ENCODE results near the gene DOCK10. TPM values are rescaled to one million over a fixed set of nuclear protein-coding genes. Genes with fewer than 3 reads are reported as not detected.

DOCK10 gene
- total and polyA plus RNA-seq, 9 of the 15 experiments (the other 6 are each of a cell fraction or from before 2014, with no cell fraction given): 0.01 to 0.87 (median 0.18) TPM

GRCh38 chr2:224798180-224798579, 244.1 kb downstream of the DOCK10 start (continued):
- TF ChIP-seq THRAP3 (IDR thresholded peaks at IDR 0.05; ENCODE audit: borderline replicate concordance): no peak
- no peak for TF ChIP-seq CHD4 (IDR thresholded peaks at IDR 0.05; ENCODE audit: insufficient read depth, insufficient replicate concordance, low read depth, low read length, poor library complexity, severe bottlenecking)
- no peak for TF ChIP-seq LARP7 (IDR thresholded peaks at IDR 0.05)
- TF ChIP-seq ZNF3 (CRISPR knock-in tag; IDR thresholded peaks at IDR 0.05): no peak
- TF ChIP-seq RBFOX2 (IDR thresholded peaks at IDR 0.05; ENCODE audit: low read depth, low read length): no peak
- TF ChIP-seq U2AF1 (optimal IDR thresholded peaks at IDR 0.05; ENCODE audit: low read depth, low read length): no peak
- no peak for TF ChIP-seq SRSF9 (IDR thresholded peaks at IDR 0.05; ENCODE audit: borderline replicate concordance, low read depth, low read length)
- TF ChIP-seq, protein P1, sequence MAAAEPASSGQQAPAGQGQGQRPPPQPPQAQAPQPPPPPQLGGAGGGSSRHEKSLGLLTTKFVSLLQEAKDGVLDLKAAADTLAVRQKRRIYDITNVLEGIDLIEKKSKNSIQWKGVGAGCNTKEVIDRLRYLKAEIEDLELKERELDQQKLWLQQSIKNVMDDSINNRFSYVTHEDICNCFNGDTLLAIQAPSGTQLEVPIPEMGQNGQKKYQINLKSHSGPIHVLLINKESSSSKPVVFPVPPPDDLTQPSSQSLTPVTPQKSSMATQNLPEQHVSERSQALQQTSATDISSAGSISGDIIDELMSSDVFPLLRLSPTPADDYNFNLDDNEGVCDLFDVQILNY (CRISPR knock-in tag; IDR thresholded peaks at IDR 0.05): no peak
- no peak for TF ChIP-seq ZNF124 (CRISPR knock-in tag; IDR thresholded peaks at IDR 0.05)
- TF ChIP-seq ZBTB17 (CRISPR knock-in tag; IDR thresholded peaks at IDR 0.05): no peak

- H2AFZ ChIP-seq (ENCODE audit: low read depth, low read length): no peak overlapping the region
- no peaks in the 10 kb centered on the region for H3K79me2 ChIP-seq (ENCODE audit: control insufficient read depth, insufficient read depth, low read length)
- WGBS (ENCODE audit: insufficient coverage, low coverage, missing lambda C conversion rate): 0% methylated on average over 8 of the region's 8 CpGs
- ChIA-PET CTCF (ENCODE audit: low intra/inter-chr PET ratio) (no interaction called here), POLR2A (no interaction called here)
- no peak for FAIRE-seq
- no peak for ATAC-seq
- no peak overlapping the region for H3K4me3 ChIP-seq
- no peaks in the 10 kb centered on the region for H3K9me3 ChIP-seq (replicated peaks; ENCODE audit: control insufficient read depth, insufficient read depth, low read depth, low read length)
- no peaks in the 10 kb centered on the region for H3K4me1 ChIP-seq (replicated peaks in 1 of 2; ENCODE audit: control insufficient read depth in 2 of 2, insufficient read depth in 2 of 2, low read length in 2 of 2)
- H3K27me3 ChIP-seq (ENCODE audit: control insufficient read depth in 2 of 2, insufficient read depth in 2 of 2, low read length in 2 of 2): no peaks in the 10 kb centered on the region
- intact Hi-C loops (cut with micrococcal nuclease) (no loop called here), in situ Hi-C loops (cut with MboI) (no loop called here)
- H3K9me1 ChIP-seq (ENCODE audit: control insufficient read depth, insufficient read depth, low read length): no peaks in the 10 kb centered on the region
- no peaks in the 10 kb centered on the region for H3K36me3 ChIP-seq (ENCODE audit: control insufficient read depth, insufficient read depth, low read length)
- DNase-seq (ENCODE audit: extremely low read depth in 1 of 4, low spot score in 3 of 4): no peak
- no peak overlapping the region for H3K9ac ChIP-seq (ENCODE audit: insufficient read depth in 1 of 2, low read depth in 2 of 2, low read length in 2 of 2)
- H3K27ac ChIP-seq (ENCODE audit: extremely low read depth, low read depth, low read length): no peak overlapping the region
- TF ChIP-seq ZNF3 (CRISPR knock-in tag; IDR thresholded peaks at IDR 0.05): no peak
- H4K20me1 ChIP-seq (replicated peaks; ENCODE audit: control insufficient read depth, insufficient read depth, low read length): no peaks in the 10 kb centered on the region
- no peak overlapping the region for H3K4me2 ChIP-seq (ENCODE audit: insufficient read depth, low read length)
- no TSS peak for BruUV-seq (replicated peaks)
Observed at GRCh38 chr2:224796695-224797305, 245.5 kb downstream of the DOCK10 start.

Data from K562 (cell line).